LNCaP clone FGC (cell line): Measurements from ENCODE around the gene HTRA3.

Experiments
- DNase-seq: peaks from one replicate; pipeline ENCODE4 v3.0.0-alpha.2; 2011; ENCODE audit warnings: low read depth
- H3K4me3 ChIP-seq: 2 replicates; pipeline ENCODE4 v1.5.1; 2011; ENCODE audit warnings: mild to moderate bottlenecking, low read depth, low read length, control low read depth
- CTCF ChIP-seq: IDR thresholded peaks from 2 replicates; pipeline ENCODE4 v1.5.1; 2012; ENCODE audit warnings: mild to moderate bottlenecking; ENCODE audit not compliant: control insufficient read depth, insufficient read depth; ENCODE audit errors: extremely low read depth

The HTRA3 gene

GRCh38 chr4:8280876-8281440 lies 11.4 kb downstream of the HTRA3 start:
- DNase-seq, result no peak
- TF ChIP-seq CTCF, result no peak
- H3K4me3 ChIP-seq, result no peak overlapping the region

GRCh38 chr4:8281519-8282133 lies 12.1 kb downstream of the HTRA3 start:
- H3K4me3 ChIP-seq, result no peak overlapping the region
- no peak for DNase-seq
- TF ChIP-seq CTCF, result no peak

- no peak for TF ChIP-seq CTCF
- DNase-seq, result no peak
- H3K4me3 ChIP-seq, result no peak overlapping the region
These were observed 12.6 kb downstream of the HTRA3 start for GRCh38 chr4:8282134-8282641.

GRCh38 chr4:8282742-8283141 lies 13.2 kb downstream of the HTRA3 start:
- TF ChIP-seq CTCF, result no peak
- H3K4me3 ChIP-seq, result no peak overlapping the region
- DNase-seq, result no peak

GRCh38 chr4:8283161-8283560 lies 13.6 kb downstream of the HTRA3 start:
- DNase-seq, result no peak
- no peak overlapping the region for H3K4me3 ChIP-seq
- TF ChIP-seq CTCF, result no peak

GRCh38 chr4:8283631-8284121 lies 14.1 kb downstream of the HTRA3 start:
- no peak for TF ChIP-seq CTCF
- DNase-seq, result no peak
- no peak overlapping the region for H3K4me3 ChIP-seq
